GM21515 (cell line): ENCODE results near the gene MTA3.
A peak's percentile ranks its signal among the peaks of the same experiment; 100 is the strongest.
"Not testable (repeated sequence)": the region's sequence is repeated elsewhere in the genome, so short reads cannot be mapped to it uniquely, and the experiment has no call there.

Source experiments
- ATAC-seq: cut with Tn5 transposase; IDR thresholded peaks from one replicate; pipeline ENCODE4 v1.9.1; 2021; ENCODE audit not compliant: unreplicated experiment

The MTA3 gene

GRCh38 chr2:42726680-42727079 lies 158.2 kb downstream of the MTA3 start:
- no peak for ATAC-seq

DNA sequence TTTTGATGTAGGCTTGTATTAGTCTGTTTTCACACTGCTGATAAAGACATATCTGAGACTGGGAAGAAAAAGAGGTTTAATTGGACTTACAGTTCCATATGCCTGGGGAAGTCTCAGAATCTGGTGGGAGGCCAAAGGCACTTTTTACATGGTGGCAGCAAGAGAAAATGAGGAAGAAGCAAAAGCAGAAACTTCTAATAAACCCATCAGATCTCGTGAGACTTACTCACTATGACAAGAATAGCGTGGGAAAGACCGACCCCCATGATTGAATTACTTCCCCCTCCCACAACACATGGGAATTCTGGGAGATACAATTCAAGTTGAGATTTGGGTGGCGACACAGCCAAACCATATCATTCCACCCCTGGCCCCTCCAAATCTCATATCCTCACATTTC lies 162.9 kb downstream of the MTA3 start:
- not testable (repeated sequence) for ATAC-seq

DNA sequence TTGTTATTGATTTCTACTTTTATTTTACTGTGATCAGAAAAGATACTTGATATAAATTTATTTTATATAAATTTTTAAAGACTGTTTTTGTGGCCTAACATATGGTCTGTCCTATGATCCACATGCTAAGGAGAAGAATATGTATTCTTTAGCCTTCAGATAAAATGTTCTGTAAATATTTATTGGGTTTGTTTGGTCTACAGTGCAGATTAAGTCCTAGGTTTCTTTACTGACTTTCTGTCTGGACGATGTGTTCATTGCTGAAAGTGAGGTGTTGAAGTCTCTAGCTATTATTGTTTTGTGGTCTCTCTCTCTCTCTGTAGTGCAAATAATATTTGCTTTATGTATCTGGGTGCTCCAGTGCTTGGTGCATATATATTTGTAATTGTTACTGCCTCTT lies 165.4 kb downstream of the MTA3 start:
- ATAC-seq: no peak

GRCh38 chr2:42736598-42737322 lies 168.3 kb downstream of the MTA3 start:
- no peak for ATAC-seq

DNA sequence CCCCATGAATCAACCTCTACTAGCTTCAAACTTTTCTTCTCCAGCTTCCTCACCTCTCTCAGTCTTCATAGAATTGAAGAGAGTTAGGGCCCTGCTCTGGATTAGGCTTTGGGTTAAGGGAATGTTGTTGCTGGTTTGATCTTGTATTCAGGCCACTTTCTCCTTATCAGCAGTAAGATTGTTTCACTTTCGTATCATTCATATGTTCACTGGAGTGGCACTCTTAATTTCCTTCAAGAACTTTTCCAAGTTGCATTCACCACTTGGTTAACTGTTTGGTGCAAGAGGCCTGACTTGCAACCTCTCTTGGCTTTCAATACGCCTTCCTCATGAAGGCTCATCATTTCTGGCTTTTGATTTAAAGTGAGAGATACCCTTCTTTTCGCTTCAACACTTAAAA lies 172.7 kb downstream of the MTA3 start:
- ATAC-seq: no peak

- no peak for ATAC-seq
These were observed 174.6 kb downstream of the MTA3 start for GRCh38 chr2:42742740-42743658.

GRCh38 chr2:42743659-42743990 lies 175.2 kb downstream of the MTA3 start:
- no peak for ATAC-seq

GRCh38 chr2:42744545-42745082 lies 176.2 kb downstream of the MTA3 start:
- no peak for ATAC-seq

DNA sequence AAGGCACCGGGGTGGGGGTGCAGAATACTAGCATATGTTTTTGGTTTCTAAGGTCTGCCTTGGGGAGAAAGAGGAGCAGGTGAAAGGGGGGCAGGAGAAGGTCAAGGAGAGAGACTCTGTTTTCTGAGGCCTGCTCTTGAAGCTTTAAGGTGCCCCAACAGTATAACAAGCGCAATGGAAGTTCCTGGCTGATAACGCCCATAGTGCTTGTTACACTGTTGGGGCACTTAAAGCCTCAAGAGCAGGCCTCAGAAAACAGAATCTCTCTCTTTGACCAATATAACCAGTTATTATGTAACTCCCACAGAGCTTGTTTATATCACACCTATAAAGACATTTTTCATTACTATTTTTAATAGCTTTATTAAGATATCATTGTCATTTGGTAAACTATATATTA lies 179.0 kb downstream of the MTA3 start:
- ATAC-seq: no peak

DNA sequence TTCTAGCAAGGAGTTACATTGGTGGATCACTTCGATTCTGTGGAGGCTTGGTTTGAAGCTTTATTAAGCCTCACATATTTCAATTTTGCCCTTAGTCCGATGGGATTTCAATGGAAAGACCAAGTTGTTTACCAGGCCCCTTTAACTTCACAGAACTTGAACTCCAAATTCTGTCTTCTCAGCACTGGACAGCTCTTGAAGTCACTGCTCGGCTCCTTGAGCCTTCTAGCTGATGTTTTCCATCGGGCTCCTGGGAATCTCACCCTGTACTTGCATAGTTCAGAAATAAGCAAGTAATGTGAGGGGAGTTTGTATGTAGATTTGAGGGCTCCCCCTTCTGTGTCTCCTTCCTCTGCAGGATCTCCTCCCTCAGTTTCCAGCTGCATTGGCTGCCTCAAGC lies 180.4 kb downstream of the MTA3 start:
- no peak for ATAC-seq

DNA sequence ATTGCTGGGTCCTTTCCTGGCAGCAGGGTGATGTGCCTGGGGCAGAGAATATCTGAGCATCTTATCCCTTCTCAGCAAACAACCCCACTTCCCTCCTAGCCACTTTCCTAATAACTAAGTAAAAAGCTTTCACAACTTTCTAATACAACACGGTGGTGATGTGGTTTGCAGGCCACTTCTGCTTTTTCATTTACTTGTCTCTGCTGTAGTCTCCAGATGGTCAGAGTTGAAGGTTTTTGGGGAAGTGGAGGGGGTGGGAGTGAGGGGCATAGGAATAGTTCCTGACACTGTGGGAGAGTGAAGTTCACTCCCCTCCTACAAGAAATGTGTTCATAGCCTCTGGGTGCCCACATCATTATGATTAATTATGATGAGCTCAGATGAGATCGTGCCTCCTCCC lies 183.9 kb downstream of the MTA3 start:
- ATAC-seq: peak; percentile 74

GRCh38 chr2:42752816-42753813 lies 184.7 kb downstream of the MTA3 start:
- no peak for ATAC-seq

DNA sequence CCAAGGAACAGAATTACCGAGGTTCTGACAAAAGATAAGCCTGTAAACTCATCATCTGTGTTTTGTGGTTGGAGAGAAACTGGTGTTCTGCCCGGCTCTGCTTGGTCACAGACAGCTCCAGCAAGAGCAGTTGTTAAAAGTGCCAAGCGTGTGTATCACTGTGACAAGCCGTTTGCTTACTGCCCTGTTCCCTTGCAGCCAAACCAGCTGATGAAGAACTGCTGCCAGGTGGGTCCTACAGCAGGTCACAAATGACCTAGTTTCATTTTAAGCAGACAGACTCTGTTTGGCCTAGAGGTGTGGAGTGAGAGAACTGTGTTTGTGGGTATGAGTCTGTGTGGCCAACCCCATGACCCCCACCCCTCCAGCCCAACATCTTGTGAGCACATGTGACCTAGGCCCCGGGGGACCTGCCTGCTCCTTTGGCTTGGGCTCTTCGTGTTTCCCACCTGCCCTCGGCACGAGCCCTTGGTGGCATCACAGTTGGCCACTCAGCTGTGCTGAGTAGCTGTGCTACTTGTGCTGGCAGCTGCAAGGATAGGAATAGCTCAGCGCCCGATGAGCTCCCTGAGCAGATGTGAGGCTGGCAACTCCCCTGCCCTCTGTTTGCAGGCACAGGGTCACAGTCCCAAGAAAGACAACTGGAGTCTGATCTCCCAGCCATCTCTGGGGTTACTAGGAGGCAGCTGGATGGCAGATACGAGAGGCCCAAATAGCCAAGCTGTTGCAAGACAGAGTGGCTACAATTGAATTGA lies 185.8 kb downstream of the MTA3 start:
- no peak for ATAC-seq

DNA sequence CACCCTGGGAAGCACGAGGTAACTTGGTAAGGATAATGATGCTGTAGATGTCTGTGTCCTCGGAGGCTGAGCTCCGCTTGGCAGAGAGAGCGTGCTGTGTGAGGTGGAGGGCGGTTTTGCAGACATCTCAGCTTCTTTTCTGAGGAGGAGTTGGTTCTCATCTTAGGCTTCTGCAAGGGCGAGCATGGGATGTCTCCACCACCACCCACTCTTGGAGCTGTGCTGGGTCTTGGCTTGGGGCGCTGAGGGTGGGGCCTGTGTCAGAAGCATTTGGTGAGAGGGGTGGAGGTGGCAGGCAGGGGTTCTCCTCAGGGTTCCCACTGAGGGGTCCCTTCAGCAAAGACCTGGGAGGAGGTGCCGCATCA lies 186.3 kb downstream of the MTA3 start:
- ATAC-seq: no peak

- ATAC-seq: no peak
These were observed 186.9 kb downstream of the MTA3 start for GRCh38 chr2:42755191-42755880.

DNA sequence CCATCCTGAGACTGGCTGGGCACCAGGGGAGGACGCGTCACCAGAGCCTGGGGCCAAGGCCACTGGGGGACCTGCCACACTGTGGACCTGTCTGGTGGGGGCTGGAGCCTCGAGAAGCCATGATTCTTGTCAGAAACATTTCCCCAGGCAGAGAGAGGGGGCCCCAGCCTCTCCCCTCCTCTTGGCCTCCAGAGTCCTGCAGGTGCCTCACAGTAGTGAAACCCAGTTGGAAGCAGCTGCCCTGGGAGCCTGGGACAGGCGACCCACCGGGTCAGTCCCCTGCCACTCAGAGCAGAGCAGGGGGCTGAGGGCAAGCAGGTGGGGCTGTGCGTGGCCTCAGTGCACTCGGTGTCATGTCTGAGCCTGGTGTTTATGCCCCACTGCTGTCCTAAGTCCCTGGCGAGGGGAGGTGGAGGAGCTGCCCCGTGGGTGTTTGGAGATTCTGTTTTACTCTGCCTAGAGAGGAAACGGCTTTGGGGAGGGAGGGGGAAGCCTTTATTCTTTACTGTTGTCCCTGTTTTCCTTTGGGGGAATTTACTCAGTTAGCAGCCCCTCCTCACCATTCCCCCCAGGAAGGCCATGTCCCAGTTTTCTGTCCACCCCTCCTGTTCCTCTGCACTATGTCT lies 187.8 kb downstream of the MTA3 start:
- ATAC-seq: no peak

- ATAC-seq: no peak
These were observed 188.6 kb downstream of the MTA3 start for GRCh38 chr2:42756966-42757513.

DNA sequence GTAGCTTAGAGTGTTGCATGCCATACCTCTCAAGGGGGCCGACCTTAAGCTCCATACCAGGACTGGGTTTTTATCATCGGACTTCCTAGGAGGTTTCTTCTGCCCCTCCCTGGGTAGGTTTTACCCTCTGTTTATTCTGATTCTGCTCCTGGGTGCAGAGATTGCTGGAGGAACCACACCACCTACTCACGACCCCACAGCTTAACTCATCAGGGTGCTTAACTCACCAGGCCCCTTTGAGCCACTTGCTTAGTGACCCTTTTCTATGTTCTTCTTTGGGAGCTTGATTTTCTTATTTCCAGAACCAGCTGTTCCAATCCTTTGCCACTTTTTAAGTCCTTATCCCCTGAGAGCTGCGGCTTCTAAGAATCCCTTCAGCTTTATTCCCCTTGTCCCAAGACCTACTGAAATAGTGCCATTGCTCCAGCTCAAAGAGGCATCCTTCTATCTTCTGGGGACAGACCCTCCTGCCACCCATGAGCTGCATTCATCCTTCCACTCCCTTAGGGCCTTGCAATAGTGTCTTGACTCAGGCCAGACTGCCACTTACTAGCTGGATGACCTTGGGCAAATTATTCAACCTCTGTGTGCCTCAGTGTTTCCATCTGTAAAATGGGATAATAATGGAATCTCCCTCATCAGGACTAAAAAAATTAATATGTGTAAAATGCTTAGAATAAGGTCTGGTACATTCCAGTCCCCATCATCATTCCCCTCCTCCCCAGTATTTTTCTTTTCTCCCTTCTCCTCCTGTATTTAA lies 189.7 kb downstream of the MTA3 start:
- ATAC-seq: no peak
